ENCODE data around the gene ADCY2. TPM values are rescaled to one million over a fixed set of nuclear protein-coding genes. Genes with fewer than 3 reads are reported as not detected.

Gene ADCY2
- total and polyA plus RNA-seq, 2 of the 13 experiments (the other 11 are each of a cell fraction or from before 2014, with no cell fraction given), result not detected

DNA sequence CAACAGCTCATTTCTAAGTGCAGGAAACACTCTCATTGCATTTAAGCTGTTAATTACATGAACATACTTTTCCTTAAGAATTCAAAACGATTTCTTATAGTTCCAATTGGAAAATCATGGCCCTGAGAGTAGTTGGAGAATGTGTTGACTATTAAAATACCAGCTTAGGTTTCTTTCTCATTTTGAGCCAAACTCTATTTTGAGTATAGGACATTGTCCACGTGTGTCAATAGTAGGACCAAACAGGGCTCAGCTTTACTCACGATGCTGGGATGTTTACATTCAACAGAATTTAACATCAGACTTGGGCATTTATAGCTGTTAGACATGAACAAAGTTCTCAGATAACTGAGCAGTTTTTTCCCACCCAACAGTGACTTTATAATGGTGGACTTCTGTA lies 39.6 kb downstream of the ADCY2 start (continued):
- TF ChIP-seq ZNF224 (CRISPR knock-in tag; IDR thresholded peaks at IDR 0.05) (no peak), BHLHE40 (IDR thresholded peaks at IDR 0.05; ENCODE audit: low read length) (no peak)

DNA sequence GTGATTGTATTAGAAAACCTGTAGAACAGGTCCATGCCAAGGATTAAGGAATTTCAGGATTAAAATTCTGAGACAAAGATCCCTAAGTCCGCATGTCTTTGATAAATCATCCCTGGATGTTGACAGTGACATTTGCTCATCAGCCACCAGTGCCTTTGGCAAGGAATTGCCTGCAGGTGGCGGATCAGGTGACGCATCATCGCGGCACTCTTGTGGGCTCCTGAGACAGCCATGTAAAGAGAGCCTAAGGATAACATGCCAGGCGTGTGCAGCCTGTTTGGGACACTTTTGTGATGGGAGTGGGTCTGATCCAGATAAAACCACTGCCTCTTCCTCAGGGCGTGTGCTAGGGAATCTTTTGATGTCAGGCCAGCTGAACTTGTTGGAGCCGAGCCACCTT lies 40.6 kb downstream of the ADCY2 start:
- TF ChIP-seq, protein P1, sequence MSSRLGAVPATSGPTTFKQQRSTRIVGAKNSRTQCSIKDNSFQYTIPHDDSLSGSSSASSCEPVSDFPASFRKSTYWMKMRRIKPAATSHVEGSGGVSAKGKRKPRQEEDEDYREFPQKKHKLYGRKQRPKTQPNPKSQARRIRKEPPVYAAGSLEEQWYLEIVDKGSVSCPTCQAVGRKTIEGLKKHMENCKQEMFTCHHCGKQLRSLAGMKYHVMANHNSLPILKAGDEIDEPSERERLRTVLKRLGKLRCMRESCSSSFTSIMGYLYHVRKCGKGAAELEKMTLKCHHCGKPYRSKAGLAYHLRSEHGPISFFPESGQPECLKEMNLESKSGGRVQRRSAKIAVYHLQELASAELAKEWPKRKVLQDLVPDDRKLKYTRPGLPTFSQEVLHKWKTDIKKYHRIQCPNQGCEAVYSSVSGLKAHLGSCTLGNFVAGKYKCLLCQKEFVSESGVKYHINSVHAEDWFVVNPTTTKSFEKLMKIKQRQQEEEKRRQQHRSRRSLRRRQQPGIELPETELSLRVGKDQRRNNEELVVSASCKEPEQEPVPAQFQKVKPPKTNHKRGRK (CRISPR knock-in tag; IDR thresholded peaks at IDR 0.05), result no peak
- TF ChIP-seq, protein P2, sequence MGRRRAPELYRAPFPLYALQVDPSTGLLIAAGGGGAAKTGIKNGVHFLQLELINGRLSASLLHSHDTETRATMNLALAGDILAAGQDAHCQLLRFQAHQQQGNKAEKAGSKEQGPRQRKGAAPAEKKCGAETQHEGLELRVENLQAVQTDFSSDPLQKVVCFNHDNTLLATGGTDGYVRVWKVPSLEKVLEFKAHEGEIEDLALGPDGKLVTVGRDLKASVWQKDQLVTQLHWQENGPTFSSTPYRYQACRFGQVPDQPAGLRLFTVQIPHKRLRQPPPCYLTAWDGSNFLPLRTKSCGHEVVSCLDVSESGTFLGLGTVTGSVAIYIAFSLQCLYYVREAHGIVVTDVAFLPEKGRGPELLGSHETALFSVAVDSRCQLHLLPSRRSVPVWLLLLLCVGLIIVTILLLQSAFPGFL (CRISPR knock-in tag; IDR thresholded peaks at IDR 0.05), result no peak
- TF ChIP-seq, protein P3, sequence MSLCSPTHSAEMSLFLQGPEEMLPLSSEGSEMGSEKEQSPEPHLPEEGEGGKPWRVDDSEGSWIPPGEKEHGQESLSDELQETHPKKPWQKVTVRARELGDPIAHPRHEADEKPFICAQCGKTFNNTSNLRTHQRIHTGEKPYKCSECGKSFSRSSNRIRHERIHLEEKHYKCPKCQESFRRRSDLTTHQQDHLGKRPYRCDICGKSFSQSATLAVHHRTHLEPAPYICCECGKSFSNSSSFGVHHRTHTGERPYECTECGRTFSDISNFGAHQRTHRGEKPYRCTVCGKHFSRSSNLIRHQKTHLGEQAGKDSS (CRISPR knock-in tag; IDR thresholded peaks at IDR 0.05; ENCODE audit: borderline replicate concordance, low read depth), result no peak
- TF ChIP-seq, protein P4, sequence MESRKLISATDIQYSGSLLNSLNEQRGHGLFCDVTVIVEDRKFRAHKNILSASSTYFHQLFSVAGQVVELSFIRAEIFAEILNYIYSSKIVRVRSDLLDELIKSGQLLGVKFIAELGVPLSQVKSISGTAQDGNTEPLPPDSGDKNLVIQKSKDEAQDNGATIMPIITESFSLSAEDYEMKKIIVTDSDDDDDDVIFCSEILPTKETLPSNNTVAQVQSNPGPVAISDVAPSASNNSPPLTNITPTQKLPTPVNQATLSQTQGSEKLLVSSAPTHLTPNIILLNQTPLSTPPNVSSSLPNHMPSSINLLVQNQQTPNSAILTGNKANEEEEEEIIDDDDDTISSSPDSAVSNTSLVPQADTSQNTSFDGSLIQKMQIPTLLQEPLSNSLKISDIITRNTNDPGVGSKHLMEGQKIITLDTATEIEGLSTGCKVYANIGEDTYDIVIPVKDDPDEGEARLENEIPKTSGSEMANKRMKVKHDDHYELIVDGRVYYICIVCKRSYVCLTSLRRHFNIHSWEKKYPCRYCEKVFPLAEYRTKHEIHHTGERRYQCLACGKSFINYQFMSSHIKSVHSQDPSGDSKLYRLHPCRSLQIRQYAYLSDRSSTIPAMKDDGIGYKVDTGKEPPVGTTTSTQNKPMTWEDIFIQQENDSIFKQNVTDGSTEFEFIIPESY (CRISPR knock-in tag; IDR thresholded peaks at IDR 0.05), result 0 out of 2 replicates have a peak, but pooled peaks have one; percentile 38
- TF ChIP-seq SUZ12 (IDR thresholded peaks at IDR 0.05; ENCODE audit: low read depth, low read length), result no peak
- no peak for TF ChIP-seq ZNF792 (CRISPR knock-in tag; IDR thresholded peaks at IDR 0.05)
- no peak for TF ChIP-seq ZBTB49 (CRISPR knock-in tag; IDR thresholded peaks at IDR 0.05; ENCODE audit: borderline replicate concordance)
- TF ChIP-seq ZNF282 (IDR thresholded peaks at IDR 0.05; ENCODE audit: partially characterized antibody), result no peak
- no peak overlapping the region for H3K27ac ChIP-seq (ENCODE audit: extremely low read length, insufficient read depth, low read length)
- no TSS peak for BruUV-seq (replicated peaks)
- in situ Hi-C loops (cut with HindIII; ENCODE audit: extremely low pct_ligation_motif_present, low pct_unique_long_range_greater_than_20kb), result no loop called here
- H3K9me3 ChIP-seq (ENCODE audit: low read length), result no peaks in the 10 kb centered on the region
- CTCF ChIA-PET (ENCODE audit: low intra/inter-chr PET ratio, low total read pairs), result no interaction called here
- POLR2A ChIA-PET, result no interaction called here
- no CpG with 5 or more reads among the region's 8 CpGs for WGBS (ENCODE audit: low lambda C conversion rate)
- FAIRE-seq, result no peak
- H4K20me1 ChIP-seq (ENCODE audit: insufficient read depth, low read length), result no peaks in the 10 kb centered on the region
- intact Hi-C loops (cut with micrococcal nuclease; ENCODE audit: unreplicated experiment), result no loop called here
- DNase-seq (ENCODE audit: low spot score), result no peak
- no peak overlapping the region for H3K4me2 ChIP-seq (ENCODE audit: low read depth, low read length)
- H2AFZ ChIP-seq (ENCODE audit: low read length), result no peak overlapping the region
- H3K27me3 ChIP-seq (ENCODE audit: control insufficient read depth in 1 of 2, insufficient read depth in 2 of 2, low read length in 2 of 2), result no peaks in the 10 kb centered on the region
- no peak overlapping the region for H3K9ac ChIP-seq (ENCODE audit: insufficient read depth, low read depth, low read length)
- H3K79me2 ChIP-seq (ENCODE audit: insufficient read depth, low read length), result no peaks in the 10 kb centered on the region
- H3K4me3 ChIP-seq (replicated peaks in 1 of 3; ENCODE audit: insufficient read depth in 1 of 3, low read depth in 2 of 3, low read length in 3 of 3), result no peak overlapping the region
- no peak for ATAC-seq
- no peaks in the 10 kb centered on the region for H3K36me3 ChIP-seq (replicated peaks in 1 of 2; ENCODE audit: control insufficient read depth in 1 of 2, insufficient read depth in 2 of 2, low read length in 2 of 2)
- no peaks in the 10 kb centered on the region for H3K4me1 ChIP-seq (ENCODE audit: insufficient read depth, low read length)
